VCaP (cell line): Measurements from ENCODE around the gene MYMK.

Experiments used
- H3K27ac ChIP-seq: fragments of 450-650 bp; 2 replicates; pipeline ENCODE4 v1.5.1; 2017
- TF ChIP-seq, protein P1 (sequence below): fragments of 450-650 bp; conservative IDR thresholded peaks from 2 replicates; pipeline ENCODE4 v1.5.1; 2017; ENCODE audit warnings: mild to moderate bottlenecking, moderate library complexity

Gene MYMK

DNA sequence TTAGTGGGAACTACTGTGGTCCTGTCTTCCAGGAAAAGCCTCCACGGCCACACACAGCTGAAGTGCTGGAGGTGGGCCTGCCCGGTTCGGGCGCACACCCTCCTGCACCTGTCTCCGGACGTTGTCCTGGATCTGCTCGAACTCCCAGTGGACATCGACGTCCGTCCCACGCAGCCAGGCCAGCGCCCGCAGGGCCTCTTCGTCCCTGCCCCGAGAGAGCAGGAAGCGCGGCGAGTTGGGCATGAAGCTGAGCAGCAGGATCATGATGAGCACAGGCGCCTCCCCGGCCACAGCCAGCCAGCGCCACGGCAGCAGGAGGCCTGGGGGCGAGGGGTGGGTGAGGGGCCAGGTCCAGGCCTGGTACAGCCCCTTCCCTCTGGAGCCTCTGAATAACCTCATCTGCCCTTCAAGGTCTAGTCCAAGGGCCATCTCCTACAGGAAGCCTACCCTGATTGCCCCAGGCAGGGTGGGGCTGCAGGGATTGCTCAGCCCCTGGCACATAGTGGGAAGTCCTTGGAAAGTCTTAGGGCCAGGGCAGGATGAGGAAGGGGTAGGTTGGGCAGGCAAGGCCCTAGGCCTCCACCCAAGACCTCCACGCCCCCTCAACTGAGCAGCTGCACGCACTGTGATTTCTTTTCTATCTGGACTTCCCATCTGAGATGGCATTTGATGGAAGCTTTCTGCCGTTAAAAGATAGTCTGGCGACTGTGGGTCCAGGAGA is 49.3 kb downstream of the MYMK start:
- TF ChIP-seq, protein P1, sequence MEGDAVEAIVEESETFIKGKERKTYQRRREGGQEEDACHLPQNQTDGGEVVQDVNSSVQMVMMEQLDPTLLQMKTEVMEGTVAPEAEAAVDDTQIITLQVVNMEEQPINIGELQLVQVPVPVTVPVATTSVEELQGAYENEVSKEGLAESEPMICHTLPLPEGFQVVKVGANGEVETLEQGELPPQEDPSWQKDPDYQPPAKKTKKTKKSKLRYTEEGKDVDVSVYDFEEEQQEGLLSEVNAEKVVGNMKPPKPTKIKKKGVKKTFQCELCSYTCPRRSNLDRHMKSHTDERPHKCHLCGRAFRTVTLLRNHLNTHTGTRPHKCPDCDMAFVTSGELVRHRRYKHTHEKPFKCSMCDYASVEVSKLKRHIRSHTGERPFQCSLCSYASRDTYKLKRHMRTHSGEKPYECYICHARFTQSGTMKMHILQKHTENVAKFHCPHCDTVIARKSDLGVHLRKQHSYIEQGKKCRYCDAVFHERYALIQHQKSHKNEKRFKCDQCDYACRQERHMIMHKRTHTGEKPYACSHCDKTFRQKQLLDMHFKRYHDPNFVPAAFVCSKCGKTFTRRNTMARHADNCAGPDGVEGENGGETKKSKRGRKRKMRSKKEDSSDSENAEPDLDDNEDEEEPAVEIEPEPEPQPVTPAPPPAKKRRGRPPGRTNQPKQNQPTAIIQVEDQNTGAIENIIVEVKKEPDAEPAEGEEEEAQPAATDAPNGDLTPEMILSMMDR: no peak
- H3K27ac ChIP-seq: no peak overlapping the region

DNA sequence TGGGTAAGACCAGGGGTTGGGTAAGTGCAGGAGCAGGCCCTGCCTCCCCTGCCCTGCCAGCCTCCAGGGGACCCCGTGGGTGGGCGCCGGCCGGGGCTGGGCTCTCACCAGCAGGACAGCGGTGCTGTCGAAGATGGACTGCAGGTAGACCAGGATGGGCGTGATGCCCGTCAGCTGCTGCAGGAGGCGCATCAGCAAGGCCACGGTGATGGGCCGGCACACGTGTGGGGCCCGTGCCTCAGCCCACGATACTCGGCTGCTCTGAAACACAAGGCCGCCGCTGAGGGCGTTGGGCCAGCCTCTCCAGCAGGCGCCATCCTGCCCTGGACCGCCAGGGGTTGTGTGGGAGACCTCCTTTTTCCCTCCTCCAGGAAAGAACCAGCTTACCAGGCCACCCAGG is 49.9 kb downstream of the MYMK start:
- TF ChIP-seq, protein P1: no peak
- H3K27ac ChIP-seq: no peak overlapping the region

DNA sequence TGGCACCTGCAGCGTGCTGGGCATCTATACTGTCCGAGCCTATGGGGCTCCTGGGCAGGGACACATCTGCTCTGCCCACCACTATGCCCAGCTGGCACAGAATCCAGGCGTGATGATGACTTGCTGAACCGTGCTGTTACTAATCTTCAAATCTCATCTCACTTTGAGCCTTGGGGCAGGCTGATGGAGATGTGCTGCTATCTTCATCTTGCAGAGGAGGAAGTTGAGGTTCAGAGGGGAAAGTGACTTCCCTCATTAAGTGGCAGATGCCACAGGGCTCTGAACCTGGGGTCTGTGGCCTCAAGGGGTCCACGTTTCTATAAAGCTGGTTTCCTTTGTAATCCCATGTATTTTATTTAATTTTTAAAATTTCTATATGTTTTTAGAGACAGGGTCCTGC is 50.5 kb downstream of the MYMK start:
- H3K27ac ChIP-seq: no peak overlapping the region
- TF ChIP-seq, protein P1: no peak

DNA sequence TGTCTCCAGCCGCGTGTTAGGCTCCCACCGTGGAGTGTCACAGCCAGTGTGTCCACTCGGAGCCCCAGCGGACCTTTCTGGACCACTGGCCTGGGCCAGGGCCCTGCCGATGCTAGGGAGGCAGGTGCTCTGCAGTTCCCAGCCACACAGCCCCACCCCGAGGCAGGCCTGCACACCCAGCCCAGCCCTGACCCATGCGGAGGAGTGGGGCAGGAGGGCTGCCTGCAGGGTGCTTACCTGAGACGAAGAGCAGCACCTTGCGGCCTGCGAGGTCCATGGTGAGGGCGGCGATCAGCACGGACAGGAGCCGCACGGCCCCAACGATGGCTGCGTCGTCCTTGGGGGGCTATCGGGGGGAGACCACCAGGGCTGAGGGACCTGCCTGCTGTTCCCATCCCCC is 51.0 kb downstream of the MYMK start:
- H3K27ac ChIP-seq: no peak overlapping the region
- TF ChIP-seq, protein P1: no peak

DNA sequence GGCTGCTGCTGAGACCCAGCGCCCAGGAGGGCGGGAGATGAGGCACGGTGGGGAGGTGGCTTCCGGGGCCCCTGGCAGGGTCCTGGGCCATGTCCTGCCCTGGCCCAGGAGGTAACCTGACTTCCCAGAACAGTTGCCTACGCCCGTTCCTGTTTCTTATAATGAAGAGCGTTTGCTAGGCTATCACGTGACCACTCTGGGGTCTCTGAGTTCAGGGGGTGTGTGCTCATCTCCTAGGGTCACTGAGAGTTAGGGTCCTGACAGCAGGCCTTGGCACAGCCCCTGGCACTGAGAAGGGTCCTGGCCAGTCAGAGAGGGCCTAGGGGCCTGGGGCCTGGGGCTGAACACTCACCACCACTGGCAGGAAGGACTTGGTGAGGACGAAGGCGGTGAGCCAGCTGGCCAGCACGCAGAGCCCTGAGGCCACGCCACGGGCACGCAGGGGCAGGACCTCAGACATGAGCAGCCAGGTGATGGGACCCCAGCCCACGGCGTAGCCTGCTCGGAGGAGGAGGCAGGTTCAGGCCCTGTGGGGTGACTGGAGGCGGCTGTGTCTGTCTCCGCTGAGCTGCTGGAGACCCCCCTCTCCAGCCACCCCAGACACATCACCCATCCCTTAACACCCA is 51.9 kb downstream of the MYMK start:
- no peak overlapping the region for H3K27ac ChIP-seq
- TF ChIP-seq, protein P1: no peak

DNA sequence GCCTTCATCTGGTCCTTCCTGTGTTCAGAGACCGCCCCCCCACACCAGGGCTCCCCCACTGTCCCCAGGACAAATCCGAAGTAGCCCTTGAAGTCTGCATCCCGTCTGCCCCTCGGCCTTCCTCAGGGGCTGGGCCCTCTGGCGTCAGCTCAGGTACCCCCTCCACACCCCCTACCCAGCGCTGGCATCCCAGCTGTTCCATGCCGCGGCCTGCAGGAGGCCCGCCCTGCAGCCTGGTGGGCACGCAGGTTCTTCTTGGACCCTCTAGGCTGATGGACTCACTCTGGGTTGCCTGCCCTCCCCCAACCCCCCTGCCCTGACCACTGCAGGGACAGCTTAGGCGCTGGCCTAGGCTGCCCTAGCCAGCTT is 52.5 kb downstream of the MYMK start:
- H3K27ac ChIP-seq: no peak overlapping the region
- TF ChIP-seq, protein P1: no peak

DNA sequence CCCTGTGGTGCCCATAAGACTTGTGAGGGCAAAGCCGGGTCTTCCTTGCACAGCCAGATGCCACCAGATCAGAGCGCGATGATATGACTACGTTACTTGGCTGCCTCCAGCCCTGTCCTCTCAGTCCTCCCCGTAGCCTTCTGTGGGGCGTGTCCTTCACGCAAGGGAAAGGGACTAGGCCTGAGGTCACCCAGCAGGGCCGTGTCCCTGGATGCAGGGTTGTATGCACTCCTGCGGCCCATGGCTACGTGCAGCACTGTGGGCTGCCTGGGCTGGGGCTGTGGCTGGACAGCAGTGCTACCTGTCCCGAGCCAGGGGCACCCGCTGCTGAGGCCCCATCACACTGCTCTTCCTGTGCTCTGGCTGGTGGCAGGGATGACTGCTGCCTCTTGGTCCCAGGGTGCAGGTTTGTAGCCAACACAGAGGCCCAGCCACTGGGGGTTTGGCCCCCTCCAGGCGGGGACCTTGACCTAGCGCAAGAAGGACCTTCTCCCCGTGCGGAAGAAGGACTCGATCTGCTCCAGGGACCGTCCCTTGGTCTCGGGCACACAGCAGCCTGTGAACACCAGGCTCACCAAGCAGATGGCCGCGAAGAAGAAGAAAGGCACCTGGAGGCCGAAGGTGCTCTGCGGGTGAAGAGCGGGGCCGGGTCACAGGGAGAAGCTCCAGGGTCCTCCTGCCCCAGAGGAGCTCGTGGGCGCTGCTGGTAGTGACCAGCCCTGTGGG is 53.0 kb downstream of the MYMK start:
- H3K27ac ChIP-seq: no peak overlapping the region
- TF ChIP-seq, protein P1: no peak
